ENCODE data around the gene TNFSF15. TPM values are rescaled to one million over a fixed set of nuclear protein-coding genes. Genes with fewer than 3 reads are reported as not detected.

TNFSF15 gene
- total and polyA plus RNA-seq, 2 experiments from 2014 or later = 0.06 to 0.07 TPM

GRCh38 chr9:114855488-114855887, 49.6 kb upstream of the TNFSF15 start:
- no peaks in the 10 kb centered on the region for H3K4me1 ChIP-seq (ENCODE audit: insufficient read depth)
- H3K4me3 ChIP-seq = no peak overlapping the region
- DNase-seq (ENCODE audit: low spot score) (no peak), ATAC-seq (no peak)
- H3K4me3 Mint-ChIP-seq = no peak overlapping the region
- TF ChIP-seq EZH2phosphoT487 (IDR thresholded peaks at IDR 0.05; ENCODE audit: unreplicated experiment) = no peak
- TF ChIP-seq CTCF (conservative IDR thresholded peaks at IDR 0.05; ENCODE audit: low read depth in 2 of 2) = no peak
- no peak for TF ChIP-seq ZNF462 (CRISPR knock-in tag; IDR thresholded peaks at IDR 0.05)
- no peak for TF ChIP-seq REST (IDR thresholded peaks at IDR 0.05; ENCODE audit: unreplicated experiment)
- TF ChIP-seq JUNB (IDR thresholded peaks at IDR 0.05; ENCODE audit: unreplicated experiment) = no peak
- no peak for TF ChIP-seq EZH2 (IDR thresholded peaks at IDR 0.05; ENCODE audit: low read depth, unreplicated experiment)
- no peak for TF ChIP-seq NANOG (IDR thresholded peaks at IDR 0.05; ENCODE audit: borderline replicate concordance)
- TF ChIP-seq ETS1 (IDR thresholded peaks at IDR 0.05) = no peak
- H3F3A ChIP-seq (replicated peaks; ENCODE audit: low read depth) = no peaks in the 10 kb centered on the region
- no peaks in the 10 kb centered on the region for H3K36me3 ChIP-seq (ENCODE audit: insufficient read depth)
- H3K4me2 ChIP-seq = no peak overlapping the region
- H3K27ac Mint-ChIP-seq = no peak overlapping the region
- no peaks in the 10 kb centered on the region for H4K20me1 ChIP-seq (replicated peaks; ENCODE audit: insufficient read depth)
- H3K79me2 ChIP-seq (replicated peaks; ENCODE audit: insufficient read depth) = no peaks in the 10 kb centered on the region
- no peaks in the 10 kb centered on the region for H3K36me3 Mint-ChIP-seq (ENCODE audit: low read depth)
- no peaks in the 10 kb centered on the region for H3K27me3 ChIP-seq (ENCODE audit: insufficient read depth)
- no peak overlapping the region for H2AFZ ChIP-seq
- peaks cover 6% of the 10 kb centered on the region for H3K4me1 Mint-ChIP-seq
- no peaks in the 10 kb centered on the region for H3K9me3 Mint-ChIP-seq
- H3K9me2 ChIP-seq (ENCODE audit: insufficient read depth) = 0 out of 2 replicates have a peak, but pooled peaks cover 3% of the 10 kb centered on the region
- no peak overlapping the region for H3K27ac ChIP-seq (ENCODE audit: low read depth)
- H3K27me3 Mint-ChIP-seq (ENCODE audit: insufficient read depth, low read depth, poor library complexity) = peaks cover 3% of the 10 kb centered on the region

Measured in GM23338 (cell line).